Endothelial cell of umbilical vein (primary cell): ENCODE measurements around the gene NCKAP5. TPM values are rescaled to one million over a fixed set of nuclear protein-coding genes. Genes with fewer than 3 reads are reported as not detected.

Experiments used
- BruUV-seq: library from RNA; stranded (reverse); fragments of 400-500 nt; replicated peaks from 2 replicates; lab custom pipeline; 2021; lab: Mats Ljungman, UMichigan
- CTCF ChIA-PET: fragments of 300-600, 350-600 bp; sonication (Branson Sonifier 250); formaldehyde crosslinking; loops from one replicate; lab custom pipeline; 2021; ENCODE audit warnings: antibody characterized with exemption, inconsistent platforms; lab: Charles Lee
- POLR2A ChIA-PET: fragments of 300-600, 350-600 bp; sonication (Branson Sonifier 250); formaldehyde crosslinking; loops from one replicate; lab custom pipeline; 2021; ENCODE audit warnings: antibody characterized with exemption, inconsistent platforms; lab: Charles Lee
- DNase-seq: peaks from one replicate; pipeline ENCODE4 v3.0.0-alpha.2; 2011; ENCODE audit warnings: low read depth, low spot score
- FAIRE-seq: peaks from 2 replicates; lab custom pipeline; 2011; peaks lifted over from hg19 to GRCh38; lab: Jason Lieb, UNC
- H2AFZ ChIP-seq: 2 replicates; pipeline ENCODE4 v1.6.0; 2012; ENCODE audit warnings: low read depth, low read length, control low read depth, inconsistent platforms
- H3K27ac ChIP-seq: 2 replicates; pipeline ENCODE4 v1.5.1; 2011; ENCODE audit warnings: low read depth, mild to moderate bottlenecking, control low read depth, low read length, moderate library complexity; ENCODE audit not compliant: insufficient read depth
- H3K27me3 ChIP-seq, 2 experiments: 2 replicates each; pipeline versions ENCODE4 v1.6.0 to v1.6.1; 2011; ENCODE audit warnings: low read length in 2 of 2, mixed read lengths in 1 of 2; ENCODE audit not compliant: control insufficient read depth in 2 of 2, insufficient read depth in 2 of 2
- H3K36me3 ChIP-seq, 2 experiments: 2 replicates in 1 of 2; 3 replicates in 1 of 2; pipeline ENCODE4 v1.5.1; 2011; ENCODE audit warnings: low read length in 2 of 2, mild to moderate bottlenecking in 1 of 2, moderate library complexity in 1 of 2; ENCODE audit not compliant: control insufficient read depth in 2 of 2, insufficient read depth in 2 of 2; ENCODE audit errors: extremely low read depth in 1 of 2
- H3K4me1 ChIP-seq: 3 replicates; pipeline ENCODE4 v1.5.1; 2011; ENCODE audit warnings: mild to moderate bottlenecking, low read length; ENCODE audit not compliant: control insufficient read depth, insufficient read depth; ENCODE audit errors: extremely low read depth
- H3K4me2 ChIP-seq: 2 replicates; pipeline ENCODE4 v1.6.1; 2011; ENCODE audit warnings: low read length, control low read depth, mixed read lengths; ENCODE audit not compliant: insufficient read depth
- H3K4me3 ChIP-seq, 3 experiments: fragments of 200-600 bp in 1 of 3; sonication (generic), shearing (Covaris generic) in 1 of 3; replicated peaks in 1 of 3; 2 replicates each; pipeline ENCODE4 v1.5.1; 2011 to 2016; ENCODE audit warnings: control low read depth in 3 of 3, low read length in 3 of 3, mild to moderate bottlenecking in 2 of 3, inconsistent platforms in 1 of 3, low read depth in 1 of 3, moderate library complexity in 1 of 3; ENCODE audit not compliant: insufficient read depth in 1 of 3
- H3K79me2 ChIP-seq: 2 replicates; pipeline ENCODE4 v1.6.0; 2012; ENCODE audit warnings: low read length, inconsistent platforms; ENCODE audit not compliant: control insufficient read depth, insufficient read depth
- H3K9ac ChIP-seq: replicated peaks from 2 replicates; pipeline ENCODE3; 2011; ENCODE audit warnings: low read length, control low read depth; ENCODE audit not compliant: insufficient read depth; ENCODE audit errors: extremely low read depth
- H3K9me1 ChIP-seq: replicated peaks from 3 replicates; pipeline ENCODE4 v1.6.0; 2011; ENCODE audit warnings: mild to moderate bottlenecking, low read length; ENCODE audit not compliant: control insufficient read depth, insufficient read depth; ENCODE audit errors: extremely low read depth
- H3K9me3 ChIP-seq: replicated peaks from 2 replicates; pipeline ENCODE4 v1.5.1; 2012; ENCODE audit warnings: low read length, inconsistent platforms; ENCODE audit not compliant: control insufficient read depth, insufficient read depth
- H4K20me1 ChIP-seq: replicated peaks from 2 replicates; pipeline ENCODE3; 2011; ENCODE audit warnings: mild to moderate bottlenecking, low read length; ENCODE audit not compliant: control insufficient read depth, insufficient read depth; ENCODE audit errors: extremely low read depth
- CTCF ChIP-seq, 2 donors: IDR thresholded peaks; 1 replicate in 1 of 2; 2 replicates in 1 of 2; pipeline ENCODE4 v1.5.1; 2011; ENCODE audit warnings: low read length in 2 of 2, mild to moderate bottlenecking in 2 of 2, moderate library complexity in 2 of 2, control low read depth in 1 of 2, inconsistent platforms in 1 of 2, low read depth in 1 of 2; ENCODE audit not compliant: insufficient read depth in 1 of 2; ENCODE audit errors: extremely low read depth in 1 of 2
- EZH2 ChIP-seq: IDR thresholded peaks from 2 replicates; pipeline ENCODE4 v1.6.1; 2012; ENCODE audit warnings: borderline replicate concordance, low read depth, mild to moderate bottlenecking, moderate library complexity, low read length, inconsistent platforms; ENCODE audit not compliant: severe bottlenecking
- FOS ChIP-seq: IDR thresholded peaks from 2 replicates; pipeline ENCODE4 v1.6.1; 2011; ENCODE audit warnings: mild to moderate bottlenecking, low read length, moderate library complexity, borderline replicate concordance; ENCODE audit not compliant: insufficient read depth
- GATA2 ChIP-seq: IDR thresholded peaks from 2 replicates; pipeline ENCODE4 v1.7.0; 2011; ENCODE audit warnings: low read depth, mild to moderate bottlenecking, moderate library complexity, mixed read lengths, low read length; ENCODE audit not compliant: insufficient read length, insufficient read depth
- JUN ChIP-seq: IDR thresholded peaks from 2 replicates; pipeline ENCODE4 v1.6.1; 2011; ENCODE audit warnings: borderline replicate concordance, low read depth; ENCODE audit not compliant: insufficient read length, insufficient read depth
- MAX ChIP-seq: IDR thresholded peaks from 2 replicates; pipeline ENCODE4 v1.6.1; 2011; ENCODE audit not compliant: insufficient read depth, insufficient read length
- MYC ChIP-seq: IDR thresholded peaks from one replicate; pipeline ENCODE4 v1.6.1; 2011; ENCODE audit warnings: mild to moderate bottlenecking, low read depth, low read length
- POLR2A ChIP-seq: IDR thresholded peaks from 2 replicates; pipeline ENCODE4 v1.6.1; 2012; ENCODE audit warnings: low read depth, mild to moderate bottlenecking, control low read depth, low read length
- POLR2AphosphoS5 ChIP-seq: IDR thresholded peaks from 2 replicates; pipeline ENCODE4 v1.6.1; 2012; ENCODE audit warnings: low read depth, mild to moderate bottlenecking, control low read depth, low read length, moderate library complexity; ENCODE audit not compliant: insufficient read depth
- dilution Hi-C: fragments of 300-500 bp; cut with MboI; formaldehyde crosslinking; loops from one replicate; pipeline ENCODE4 v1.15.0; 2019; ENCODE audit warnings: low sequenced_read_pairs; ENCODE audit not compliant: extremely low pct_ligation_motif_present
- intact Hi-C: fragments of 100-400 bp; cut with micrococcal nuclease; formaldehyde crosslinking; loops from one replicate; pipeline ENCODE4 v1.10.0; 2022
- polyA plus RNA-seq, 4 experiments: library from polyadenylated mRNA; depleted of rRNA in 3 of 4; stranded (reverse) in 3 of 4; unstranded in 1 of 4; fragments of >200 nt; gene quantifications; 2 replicates each; pipeline versions ENCODE4 v1.2.1 to v1.2.3, GENCODE V29; 2011 to 2012; ENCODE audit warnings: missing spikeins in 1 of 4
- total RNA-seq: library from RNA; stranded (reverse); gene quantifications from 2 replicates; pipeline ENCODE4 v1.2.3, GENCODE V29; 2021

Gene NCKAP5
- total and polyA plus RNA-seq, 2 donors (not counting 3 experiments of a cell fraction or from before 2014, with no cell fraction given): 0.47 to 3.3 TPM

- ChIA-PET CTCF (interaction anchor here (1.0 kb wide), 2 partner anchors 10 to 21 kb away, joined by 3 read pairs; no protein-coding TSS in a partner anchor), POLR2A (no interaction called here)
- no TSS peak for BruUV-seq
- no peaks in the 10 kb centered on the region for H3K79me2 ChIP-seq
- DNase-seq (no peak), FAIRE-seq (no peak)
- intact Hi-C loops: loop anchor here (5.0 kb wide), 1 partner anchor 370 kb away; no protein-coding TSS in a partner anchor
- no peak for TF ChIP-seq CTCF (IDR thresholded peaks at IDR 0.05; ENCODE audit: extremely low read depth in 1 of 2, insufficient read depth in 1 of 2, low read depth in 1 of 2, low read length in 2 of 2)
- TF ChIP-seq EZH2: no peak
- no peak for TF ChIP-seq GATA2
- no peak for TF ChIP-seq FOS
- no peak for TF ChIP-seq POLR2A
- no peak for TF ChIP-seq MAX
- no peak for TF ChIP-seq POLR2AphosphoS5
- TF ChIP-seq JUN: no peak
- no peak for TF ChIP-seq MYC
- H3K9me1 ChIP-seq: no peaks in the 10 kb centered on the region
- H3K4me3 ChIP-seq: no peak overlapping the region
- no peaks in the 10 kb centered on the region for H3K27me3 ChIP-seq
- dilution Hi-C loops: no loop called here
- no peak overlapping the region for H3K9ac ChIP-seq
- no peak overlapping the region for H3K27ac ChIP-seq
- no peak overlapping the region for H3K4me2 ChIP-seq
- H3K4me1 ChIP-seq: peaks cover 3% of the 10 kb centered on the region
- H3K9me3 ChIP-seq: no peaks in the 10 kb centered on the region
- H2AFZ ChIP-seq: no peak overlapping the region
- H4K20me1 ChIP-seq: no peaks in the 10 kb centered on the region
- H3K36me3 ChIP-seq: no peaks in the 10 kb centered on the region
Measured at GRCh38 chr2:133192028-133192427, 376.2 kb downstream of the NCKAP5 start.
